ENCODE results near the gene PATL2. TPM values are rescaled to one million over a fixed set of nuclear protein-coding genes. Genes with fewer than 3 reads are reported as not detected.
"Not testable (repeated sequence)": the region's sequence is repeated elsewhere in the genome, so short reads cannot be mapped to it uniquely, and the experiment has no call there.

Gene PATL2
- total RNA-seq, 1 donor from 2014 or later, result 0.33 TPM

- Histone ChIP-seq H3K36me3 (ENCODE audit: control insufficient read depth, insufficient read depth, low read length) (peaks cover 2% of the 10 kb centered on the region), H3K4me3 (ENCODE audit: low read depth, low read length) (no peak overlapping the region), H3K27me3 (ENCODE audit: control insufficient read depth, insufficient read depth, low read length) (no peaks in the 10 kb centered on the region)
- no peak for TF ChIP-seq CTCF (IDR thresholded peaks at IDR 0.05; ENCODE audit: insufficient read depth, low read length, poor library complexity, severe bottlenecking)
- DNase-seq (ENCODE audit: low read depth), result no peak
These were observed 64.7 kb downstream of the PATL2 start for GRCh38 chr15:44646460-44646859.

GRCh38 chr15:44641651-44642050 lies 69.5 kb downstream of the PATL2 start:
- TF ChIP-seq CTCF (IDR thresholded peaks at IDR 0.05; ENCODE audit: insufficient read depth, low read length, poor library complexity, severe bottlenecking), result no peak

GRCh38 chr15:44636976-44637375 lies 74.1 kb downstream of the PATL2 start:
- H3K36me3 ChIP-seq (ENCODE audit: control insufficient read depth, insufficient read depth, low read length), result no peaks in the 10 kb centered on the region
- DNase-seq (ENCODE audit: low read depth), result no peak
- H3K4me3 ChIP-seq (ENCODE audit: low read depth, low read length), result no peak overlapping the region
- TF ChIP-seq CTCF (IDR thresholded peaks at IDR 0.05; ENCODE audit: insufficient read depth, low read length, poor library complexity, severe bottlenecking), result no peak
- H3K27me3 ChIP-seq (ENCODE audit: control insufficient read depth, insufficient read depth, low read length), result no peaks in the 10 kb centered on the region

More at GRCh38 chr15:44641651-44642050, 69.5 kb downstream of the PATL2 start:
- DNase-seq (ENCODE audit: low read depth), result no peak
- Histone ChIP-seq H3K36me3 (ENCODE audit: control insufficient read depth, insufficient read depth, low read length) (no peaks in the 10 kb centered on the region), H3K27me3 (ENCODE audit: control insufficient read depth, insufficient read depth, low read length) (no peaks in the 10 kb centered on the region), H3K4me3 (ENCODE audit: low read depth, low read length) (no peak overlapping the region)

- DNase-seq (ENCODE audit: low read depth), result no peak
- Histone ChIP-seq H3K27me3 (ENCODE audit: control insufficient read depth, insufficient read depth, low read length) (no peaks in the 10 kb centered on the region), H3K4me3 (ENCODE audit: low read depth, low read length) (no peak overlapping the region), H3K36me3 (ENCODE audit: control insufficient read depth, insufficient read depth, low read length) (no peaks in the 10 kb centered on the region)
- no peak for TF ChIP-seq CTCF (IDR thresholded peaks at IDR 0.05; ENCODE audit: insufficient read depth, low read length, poor library complexity, severe bottlenecking)
These were observed 77.5 kb downstream of the PATL2 start for GRCh38 chr15:44633603-44634002.

GRCh38 chr15:44625286-44625685 lies 85.8 kb downstream of the PATL2 start:
- H3K27me3 ChIP-seq (ENCODE audit: control insufficient read depth, insufficient read depth, low read length); H3K36me3 ChIP-seq (ENCODE audit: control insufficient read depth, insufficient read depth, low read length): not testable (repeated sequence)

GRCh38 chr15:44623178-44623577 lies 87.9 kb downstream of the PATL2 start:
- H3K4me3 ChIP-seq (ENCODE audit: low read depth, low read length), result no peak overlapping the region
- TF ChIP-seq CTCF (IDR thresholded peaks at IDR 0.05; ENCODE audit: insufficient read depth, low read length, poor library complexity, severe bottlenecking), result no peak
- H3K27me3 ChIP-seq (ENCODE audit: control insufficient read depth, insufficient read depth, low read length), result no peaks in the 10 kb centered on the region
- peaks cover under 1% of the 10 kb centered on the region for H3K36me3 ChIP-seq (ENCODE audit: control insufficient read depth, insufficient read depth, low read length)
- DNase-seq (ENCODE audit: low read depth), result no peak

More at GRCh38 chr15:44625286-44625685, 85.8 kb downstream of the PATL2 start:
- not testable (repeated sequence) for DNase-seq (ENCODE audit: low read depth); H3K4me3 ChIP-seq (ENCODE audit: low read depth, low read length)
